IMR-90 (cell line): Measurements from ENCODE around the gene GLRX3. TPM values are rescaled to one million over a fixed set of nuclear protein-coding genes. Genes with fewer than 3 reads are reported as not detected.

Source experiments
- ATAC-seq: fragments of 200-7000 bp; cut with Tn5 transposase; 2 replicates; pipeline ENCODE4 v1.9.1; 2020; ENCODE audit warnings: low read depth, mild to moderate bottlenecking, moderate library complexity
- BruUV-seq: library from RNA; stranded (reverse); fragments of 400-500 nt; replicated peaks from 2 replicates; lab custom pipeline; 2021; lab: Mats Ljungman, UMichigan
- CTCF ChIA-PET: fragments of 300-600 bp; formaldehyde crosslinking; extraction: SDS; loops from one replicate; lab custom pipeline; 2021; ENCODE audit warnings: antibody characterized with exemption; lab: Yijun Ruan, JAX
- POLR2A ChIA-PET: fragments of 300-600 bp; sonication (Branson Sonifier 250); formaldehyde crosslinking; loops from one replicate; lab custom pipeline; 2022; ENCODE audit warnings: antibody characterized with exemption; ENCODE audit not compliant: unreplicated experiment; lab: Charles Lee
- DNase-seq: peaks from one replicate; pipeline ENCODE4 v3.0.0; 2013
- H2AFZ ChIP-seq: replicated peaks from 2 replicates; pipeline ENCODE3; 2013; ENCODE audit warnings: low read length, mild to moderate bottlenecking; ENCODE audit not compliant: poor library complexity
- H2AK5ac ChIP-seq: 2 replicates; pipeline ENCODE4 v1.6.1; 2013; ENCODE audit warnings: low read depth, low read length, inconsistent platforms
- H2AK9ac ChIP-seq: replicated peaks from 2 replicates; pipeline ENCODE3; 2013; ENCODE audit warnings: mild to moderate bottlenecking, low read depth, low read length, moderate library complexity; ENCODE audit not compliant: poor library complexity
- H2BK120ac ChIP-seq: 2 replicates; pipeline ENCODE4 v1.6.1; 2013; ENCODE audit warnings: low read depth, low read length, inconsistent platforms
- H2BK15ac ChIP-seq: 3 replicates; pipeline ENCODE4 v1.6.1; 2013; ENCODE audit warnings: low read depth, low read length, inconsistent platforms
- H2BK20ac ChIP-seq: 2 replicates; pipeline ENCODE4 v1.6.1; 2013; ENCODE audit warnings: low read depth, mild to moderate bottlenecking, inconsistent platforms, low read length, moderate library complexity
- H2BK5ac ChIP-seq: 2 replicates; pipeline ENCODE4 v1.6.1; 2013; ENCODE audit warnings: mild to moderate bottlenecking, low read depth, low read length, inconsistent platforms; ENCODE audit not compliant: poor library complexity, severe bottlenecking
- H3K14ac ChIP-seq: replicated peaks from 2 replicates; pipeline ENCODE4 v1.6.1; 2013; ENCODE audit warnings: low read depth, low read length, inconsistent platforms
- H3K18ac ChIP-seq: 2 replicates; pipeline ENCODE4 v1.6.1; 2013; ENCODE audit warnings: low read depth, low read length, control low read depth
- H3K23ac ChIP-seq: 2 replicates; pipeline ENCODE4 v1.6.1; 2013; ENCODE audit warnings: low read depth, low read length, inconsistent platforms
- H3K27ac ChIP-seq: 2 replicates; pipeline ENCODE4 v1.5.1; 2013; ENCODE audit warnings: mild to moderate bottlenecking, control low read depth, low read length; ENCODE audit not compliant: insufficient read depth
- H3K27me3 ChIP-seq: 2 replicates; pipeline ENCODE4 v1.6.1; 2013; ENCODE audit warnings: low read length; ENCODE audit not compliant: control insufficient read depth, insufficient read depth
- H3K36me3 ChIP-seq: 2 replicates; pipeline ENCODE4 v1.6.1; 2013; ENCODE audit warnings: low read length, mixed read lengths; ENCODE audit not compliant: control insufficient read depth, insufficient read depth
- H3K4ac ChIP-seq: 2 replicates; pipeline ENCODE4 v1.6.1; 2013; ENCODE audit warnings: low read depth, low read length, inconsistent platforms
- H3K4me1 ChIP-seq: 2 replicates; pipeline ENCODE4 v1.6.1; 2013; ENCODE audit warnings: low read length, mixed read lengths; ENCODE audit not compliant: control insufficient read depth, insufficient read depth
- H3K4me2 ChIP-seq: 2 replicates; pipeline ENCODE4 v1.6.1; 2013; ENCODE audit warnings: low read depth, mild to moderate bottlenecking, control low read depth, low read length, moderate library complexity
- H3K4me3 ChIP-seq: 2 replicates; pipeline ENCODE4 v1.5.1; 2013; ENCODE audit warnings: low read depth, mild to moderate bottlenecking, control low read depth, low read length, moderate library complexity; ENCODE audit not compliant: insufficient read depth
- H3K56ac ChIP-seq: 2 replicates; pipeline ENCODE4 v1.6.1; 2013; ENCODE audit warnings: low read length, inconsistent platforms; ENCODE audit not compliant: insufficient read depth; ENCODE audit errors: extremely low read depth
- H3K79me1 ChIP-seq, 2 experiments: 2 replicates each; pipeline ENCODE4 v1.6.1; 2013; ENCODE audit warnings: low read length in 2 of 2, inconsistent platforms in 1 of 2, low read depth in 1 of 2
- H3K9ac ChIP-seq: 2 replicates; pipeline ENCODE4 v1.6.1; 2013; ENCODE audit warnings: low read depth, low read length, control low read depth
- H3K9me1 ChIP-seq: 2 replicates; pipeline ENCODE4 v1.6.1; 2013; ENCODE audit warnings: low read length, inconsistent platforms; ENCODE audit not compliant: insufficient read depth
- H3K9me3 ChIP-seq: 2 replicates; pipeline ENCODE4 v1.6.1; 2013; ENCODE audit warnings: low read length; ENCODE audit not compliant: control insufficient read depth, insufficient read depth
- H4K20me1 ChIP-seq: 2 replicates; pipeline ENCODE4 v1.6.1; 2013; ENCODE audit warnings: low read length, inconsistent platforms; ENCODE audit not compliant: insufficient read depth
- H4K5ac ChIP-seq: 2 replicates; pipeline ENCODE4 v1.6.1; 2013; ENCODE audit warnings: mild to moderate bottlenecking, low read depth, low read length, control low read depth
- H4K8ac ChIP-seq, 2 experiments: 2 replicates each; pipeline ENCODE4 v1.6.1; 2013; ENCODE audit warnings: low read depth in 2 of 2, low read length in 2 of 2, control low read depth in 1 of 2, inconsistent platforms in 1 of 2
- H4K91ac ChIP-seq: 2 replicates; pipeline ENCODE4 v1.6.1; 2013; ENCODE audit warnings: low read depth, low read length, inconsistent platforms; ENCODE audit not compliant: insufficient read depth
- BHLHE40 ChIP-seq: fragments of 150-350 bp; IDR thresholded peaks from 2 replicates; pipeline ENCODE4 v1.6.1; 2016; ENCODE audit warnings: mild to moderate bottlenecking, low read depth, low read length
- CEBPB ChIP-seq: IDR thresholded peaks from 2 replicates; pipeline ENCODE4 v1.6.1; 2012; ENCODE audit warnings: low read depth, low read length, improper control_type of control experiment
- CHD1 ChIP-seq: IDR thresholded peaks from 2 replicates; pipeline ENCODE4 v1.6.1; 2012; ENCODE audit warnings: low read depth, low read length, improper control_type of control experiment
- CTCF ChIP-seq: conservative IDR thresholded peaks from 2 replicates; pipeline ENCODE4 v1.5.1; 2012; ENCODE audit warnings: mild to moderate bottlenecking, low read depth, low read length, improper control_type of control experiment
- ELK1 ChIP-seq: fragments of 150-350 bp; IDR thresholded peaks from 2 replicates; pipeline ENCODE4 v1.6.1; 2016; ENCODE audit warnings: low read depth, mild to moderate bottlenecking, low read length, moderate library complexity, borderline replicate concordance
- MAFK ChIP-seq: IDR thresholded peaks from 2 replicates; pipeline ENCODE4 v1.6.1; 2012; ENCODE audit warnings: low read depth, low read length, improper control_type of control experiment
- MAZ ChIP-seq: IDR thresholded peaks from 2 replicates; pipeline ENCODE4 v1.6.1; 2012; ENCODE audit warnings: low read depth, mild to moderate bottlenecking, low read length, improper control_type of control experiment, moderate library complexity, borderline replicate concordance
- MXI1 ChIP-seq: IDR thresholded peaks from 2 replicates; pipeline ENCODE4 v1.6.1; 2012; ENCODE audit warnings: low read depth, mild to moderate bottlenecking, low read length, moderate library complexity, borderline replicate concordance
- NFE2L2 ChIP-seq: fragments of 150-350 bp; IDR thresholded peaks from 2 replicates; pipeline ENCODE4 v1.6.1; 2016; ENCODE audit warnings: low read depth, mild to moderate bottlenecking, low read length
- POLR2A ChIP-seq: IDR thresholded peaks from 2 replicates; pipeline ENCODE4 v1.6.1; 2012; ENCODE audit warnings: mild to moderate bottlenecking, low read depth, low read length
- RAD21 ChIP-seq: IDR thresholded peaks from 2 replicates; pipeline ENCODE4 v1.6.1; 2012; ENCODE audit warnings: low read length, improper control_type of control experiment
- RCOR1 ChIP-seq: IDR thresholded peaks from 2 replicates; pipeline ENCODE4 v1.6.1; 2012; ENCODE audit warnings: mild to moderate bottlenecking, low read length, improper control_type of control experiment; ENCODE audit not compliant: insufficient replicate concordance
- RFX5 ChIP-seq: IDR thresholded peaks from 2 replicates; pipeline ENCODE4 v1.8.0; 2012; ENCODE audit warnings: low read depth, mild to moderate bottlenecking, low read length, moderate library complexity
- SMC3 ChIP-seq: fragments of 150-350 bp; IDR thresholded peaks from 2 replicates; pipeline ENCODE4 v1.6.1; 2016; ENCODE audit warnings: low read depth, mild to moderate bottlenecking, antibody characterized with exemption, low read length, moderate library complexity
- WGBS, 2 experiments: methylation state at CpG; one replicate each; pipeline versions ENCODE4 v1.1.5 to v1.1.7; 2013; ENCODE audit warnings: missing lambda C conversion rate in 2 of 2; ENCODE audit not compliant: insufficient read length in 1 of 2; ENCODE audit errors: extremely low coverage in 2 of 2; 5-methylcytosine and 5-hydroxymethylcytosine counted together
- dilution Hi-C: fragments of 300-500 bp; cut with HindIII; formaldehyde crosslinking; loops from one replicate; pipeline ENCODE4 v1.14.3; 2018; ENCODE audit warnings: low sequenced_read_pairs; ENCODE audit not compliant: unreplicated experiment
- in situ Hi-C: fragments of 300-500 bp; cut with MboI; formaldehyde crosslinking; loops from 3 replicates; pipeline ENCODE4 v1.14.3; 2019; ENCODE audit warnings: low sequenced_read_pairs, inconsistent platforms, mixed read lengths
- intact Hi-C: fragments of 100-400 bp; cut with micrococcal nuclease; formaldehyde crosslinking; loops from 2 replicates; pipeline ENCODE4 v1.10.0; 2022
- polyA plus RNA-seq, 3 experiments: library from polyadenylated mRNA; depleted of rRNA; stranded (reverse); fragments of >200 nt; gene quantifications; 2 replicates each; pipeline ENCODE4 v1.2.3, GENCODE V29; 2012; ENCODE audit warnings: low replicate concordance in 1 of 3
- total RNA-seq: library from RNA; depleted of rRNA; stranded (reverse); fragments of >200 nt; gene quantifications from 2 replicates; pipeline ENCODE4 v1.2.3, GENCODE V29; 2012
- TF ChIP-seq, protein P1 (sequence below): fragments of 150-350 bp; IDR thresholded peaks from 2 replicates; pipeline ENCODE4 v1.6.1; 2017; ENCODE audit warnings: mild to moderate bottlenecking, antibody characterized with exemption, low read length, low read depth

The GLRX3 gene
- total and polyA plus RNA-seq, 2 of the 4 experiments (the other 2 are of a cell fraction), result 78.7 to 81.7 TPM

GRCh38 chr10:130220251-130221185 lies 84.3 kb downstream of the GLRX3 start:
- dilution Hi-C loops (no loop called here), intact Hi-C loops (no loop called here), in situ Hi-C loops (no loop called here)
- Histone ChIP-seq H2BK5ac (no peak overlapping the region), H3K18ac (no peak overlapping the region), H2BK20ac (no peak overlapping the region), H3K4ac (no peak overlapping the region), H2AFZ (no peak overlapping the region), H3K4me2 (no peak overlapping the region), H2AK5ac (no peak overlapping the region), H4K20me1 (no peaks in the 10 kb centered on the region), H4K91ac (no peak overlapping the region), H3K14ac (no peak overlapping the region), H3K4me3 (no peak overlapping the region), H3K27me3 (no peaks in the 10 kb centered on the region), H2AK9ac (no peak overlapping the region), H2BK15ac (no peak overlapping the region), H2BK120ac (no peak overlapping the region), H3K9me3 (peaks cover 18% of the 10 kb centered on the region; the same call in 1 of the 2 replicates), H3K79me1 (no peaks in the 10 kb centered on the region), H3K4me1 (no peaks in the 10 kb centered on the region), H3K27ac (no peak overlapping the region), H3K23ac (no peak overlapping the region), H3K36me3 (no peaks in the 10 kb centered on the region), H4K5ac (no peak overlapping the region), H3K9ac (no peak overlapping the region), H3K9me1 (no peaks in the 10 kb centered on the region), H3K56ac (no peak overlapping the region), H4K8ac (no peak overlapping the region)
- ChIA-PET POLR2A (no interaction called here), CTCF (no interaction called here)
- 80% methylated on average over 1 of the region's 19 CpGs; no CpG with 5 or more reads in 1 of the 2 experiments for WGBS, 2 experiments
- no peak for ATAC-seq
- no TSS peak for BruUV-seq
- no peak for DNase-seq
- TF ChIP-seq CHD1 (no peak), SMC3 (no peak), MAFK (no peak), POLR2A (no peak), RAD21 (no peak), MXI1 (no peak), BHLHE40 (no peak), NFE2L2 (no peak), MAZ (no peak), CTCF (no peak), CEBPB (no peak), ELK1 (no peak), RCOR1 (no peak), RFX5 (no peak)
- TF ChIP-seq, protein P1, sequence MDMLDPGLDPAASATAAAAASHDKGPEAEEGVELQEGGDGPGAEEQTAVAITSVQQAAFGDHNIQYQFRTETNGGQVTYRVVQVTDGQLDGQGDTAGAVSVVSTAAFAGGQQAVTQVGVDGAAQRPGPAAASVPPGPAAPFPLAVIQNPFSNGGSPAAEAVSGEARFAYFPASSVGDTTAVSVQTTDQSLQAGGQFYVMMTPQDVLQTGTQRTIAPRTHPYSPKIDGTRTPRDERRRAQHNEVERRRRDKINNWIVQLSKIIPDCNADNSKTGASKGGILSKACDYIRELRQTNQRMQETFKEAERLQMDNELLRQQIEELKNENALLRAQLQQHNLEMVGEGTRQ, result no peak
